ENCODE data around the gene TIAM1. TPM values are rescaled to one million over a fixed set of nuclear protein-coding genes. Genes with fewer than 3 reads are reported as not detected.
A peak's percentile ranks its signal among the peaks of the same experiment; 100 is the strongest.

The TIAM1 gene
- polyA plus RNA-seq, 2 of the 4 experiments (the other 2 are of a cell fraction): 0.23 to 0.40 TPM

DNA sequence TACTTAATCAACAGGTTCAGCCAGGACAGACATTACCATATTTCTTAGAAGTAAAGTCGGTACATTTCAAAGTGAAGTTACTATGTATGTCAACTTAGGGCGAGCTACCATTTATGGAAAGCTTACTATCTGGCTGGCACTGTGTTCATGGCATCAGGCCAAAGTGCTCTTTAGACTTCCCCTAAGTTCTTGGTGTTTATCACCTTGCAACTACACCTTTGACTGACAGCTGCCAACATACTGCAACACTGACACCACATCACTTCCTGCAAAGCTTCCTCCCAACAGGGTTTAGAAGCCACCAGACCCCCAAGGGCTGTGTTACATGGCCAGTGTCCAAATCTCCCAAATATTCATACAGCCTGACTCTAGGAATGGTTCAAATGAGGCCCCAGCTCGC lies 61.0 kb downstream of the TIAM1 start:
- CTCF ChIA-PET: interaction anchor here (1.2 kb wide), 2 partner anchors 12 to 297 kb away, joined by 3 to 4 read pairs; no protein-coding TSS in a partner anchor

DNA sequence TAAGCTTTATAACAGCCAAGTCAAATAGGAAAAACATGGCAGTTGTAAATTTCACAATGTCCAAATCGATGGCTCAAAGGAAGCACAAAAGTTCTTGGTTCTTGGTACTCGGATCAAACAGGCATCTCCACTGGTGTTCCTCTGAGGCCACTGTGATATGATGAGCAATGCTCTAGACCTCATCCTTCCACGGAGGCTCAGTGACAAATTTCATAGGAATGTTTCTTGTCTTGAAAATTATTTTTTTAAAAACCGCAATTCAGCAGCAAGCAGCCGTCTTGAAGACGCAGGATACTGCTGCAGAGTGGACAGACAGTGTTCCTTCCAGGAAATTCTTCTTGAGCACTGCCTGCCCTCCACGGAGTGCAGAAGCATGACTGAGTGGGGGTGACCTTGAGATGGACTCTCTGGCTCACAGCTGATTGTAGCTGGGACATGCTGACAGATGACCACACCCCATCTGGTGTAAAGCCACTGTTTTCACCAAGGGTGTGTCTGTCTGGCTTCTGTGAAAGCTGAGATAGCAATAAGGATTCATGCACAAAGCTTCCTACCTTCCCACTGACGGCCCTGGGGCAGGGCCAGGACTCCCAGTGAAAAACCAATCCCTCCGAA lies 61.9 kb downstream of the TIAM1 start:
- Histone ChIP-seq H3K4me1 (no peaks in the 10 kb centered on the region), H3K4me3 (no peak overlapping the region), H3K9me3 (no peaks in the 10 kb centered on the region), H3K4me2 (peak overlapping the region; percentile 23; the same call in 1 of the 3 replicates), H3K27ac (no peak overlapping the region)
- CTCF ChIA-PET: interaction anchor here (1.2 kb wide), 2 partner anchors 66 to 298 kb away, joined by 3 read pairs; no protein-coding TSS in a partner anchor
- WGBS (ENCODE audit: missing lambda C conversion rate): 2% methylated on average over 8 of the region's 9 CpGs
- POLR2A ChIA-PET: no interaction called here
- ATAC-seq (peak in 1 of 2 experiments; percentile 39; a peak in 2 of 6 replicates), FAIRE-seq (no peak), DNase-seq (ENCODE audit: low read depth in 1 of 2, low spot score in 1 of 2) (peak in 1 of 2 experiments; percentile 13)
- no peak for TF ChIP-seq RARB (CRISPR knock-in tag; IDR thresholded peaks at IDR 0.05)
- no peak for TF ChIP-seq BHLHE40 (IDR thresholded peaks at IDR 0.05; ENCODE audit: low read depth, low read length)
- TF ChIP-seq CBX2 (IDR thresholded peaks at IDR 0.05; ENCODE audit: borderline replicate concordance, low read depth): no peak
- TF ChIP-seq FOSL2 (IDR thresholded peaks at IDR 0.05): no peak
- no peak for TF ChIP-seq FOSL2 (CRISPR knock-in tag; IDR thresholded peaks at IDR 0.05)
- TF ChIP-seq JUN (IDR thresholded peaks at IDR 0.05): no peak
- TF ChIP-seq FOSB (CRISPR knock-in tag; IDR thresholded peaks at IDR 0.05): no peak
- TF ChIP-seq, protein P1, sequence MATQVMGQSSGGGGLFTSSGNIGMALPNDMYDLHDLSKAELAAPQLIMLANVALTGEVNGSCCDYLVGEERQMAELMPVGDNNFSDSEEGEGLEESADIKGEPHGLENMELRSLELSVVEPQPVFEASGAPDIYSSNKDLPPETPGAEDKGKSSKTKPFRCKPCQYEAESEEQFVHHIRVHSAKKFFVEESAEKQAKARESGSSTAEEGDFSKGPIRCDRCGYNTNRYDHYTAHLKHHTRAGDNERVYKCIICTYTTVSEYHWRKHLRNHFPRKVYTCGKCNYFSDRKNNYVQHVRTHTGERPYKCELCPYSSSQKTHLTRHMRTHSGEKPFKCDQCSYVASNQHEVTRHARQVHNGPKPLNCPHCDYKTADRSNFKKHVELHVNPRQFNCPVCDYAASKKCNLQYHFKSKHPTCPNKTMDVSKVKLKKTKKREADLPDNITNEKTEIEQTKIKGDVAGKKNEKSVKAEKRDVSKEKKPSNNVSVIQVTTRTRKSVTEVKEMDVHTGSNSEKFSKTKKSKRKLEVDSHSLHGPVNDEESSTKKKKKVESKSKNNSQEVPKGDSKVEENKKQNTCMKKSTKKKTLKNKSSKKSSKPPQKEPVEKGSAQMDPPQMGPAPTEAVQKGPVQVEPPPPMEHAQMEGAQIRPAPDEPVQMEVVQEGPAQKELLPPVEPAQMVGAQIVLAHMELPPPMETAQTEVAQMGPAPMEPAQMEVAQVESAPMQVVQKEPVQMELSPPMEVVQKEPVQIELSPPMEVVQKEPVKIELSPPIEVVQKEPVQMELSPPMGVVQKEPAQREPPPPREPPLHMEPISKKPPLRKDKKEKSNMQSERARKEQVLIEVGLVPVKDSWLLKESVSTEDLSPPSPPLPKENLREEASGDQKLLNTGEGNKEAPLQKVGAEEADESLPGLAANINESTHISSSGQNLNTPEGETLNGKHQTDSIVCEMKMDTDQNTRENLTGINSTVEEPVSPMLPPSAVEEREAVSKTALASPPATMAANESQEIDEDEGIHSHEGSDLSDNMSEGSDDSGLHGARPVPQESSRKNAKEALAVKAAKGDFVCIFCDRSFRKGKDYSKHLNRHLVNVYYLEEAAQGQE (IDR thresholded peaks at IDR 0.05): no peak
- TF ChIP-seq RAD21 (conservative IDR thresholded peaks at IDR 0.05 in 1 of 2, IDR thresholded peaks at IDR 0.05 in 1 of 2): no peak

More for the DNA sequence above, 61.0 kb downstream of the TIAM1 start:
- WGBS (ENCODE audit: missing lambda C conversion rate): 27% methylated on average over 3 of the region's 3 CpGs
- no peak for ATAC-seq
- H3K9me3 ChIP-seq: no peaks in the 10 kb centered on the region
- no peak for DNase-seq (ENCODE audit: low read depth in 1 of 2, low spot score in 1 of 2)
- no peaks in the 10 kb centered on the region for H3K4me1 ChIP-seq
- POLR2A ChIA-PET: no interaction called here
- TF ChIP-seq MAFK (IDR thresholded peaks at IDR 0.05; ENCODE audit: partially characterized antibody): no peak
- H3K27ac ChIP-seq: no peak overlapping the region
- no peak overlapping the region for H3K4me2 ChIP-seq
- no peak for FAIRE-seq
- no peak overlapping the region for H3K4me3 ChIP-seq

- FAIRE-seq: no peak
- H3K4me2 ChIP-seq: no peak overlapping the region
- ATAC-seq: no peak
- H3K9me3 ChIP-seq: no peaks in the 10 kb centered on the region
- 5% methylated on average over 1 of the region's 1 CpG for WGBS (ENCODE audit: missing lambda C conversion rate)
- no peak overlapping the region for H3K27ac ChIP-seq
- TF ChIP-seq FOXS1 (CRISPR knock-in tag; IDR thresholded peaks at IDR 0.05) (no peak), CBX8 (IDR thresholded peaks at IDR 0.05) (no peak), HOXB13 (CRISPR knock-in tag; IDR thresholded peaks at IDR 0.05; ENCODE audit: low read depth) (no peak), MYC (IDR thresholded peaks at IDR 0.05; ENCODE audit: borderline replicate concordance, low read length) (no peak), PHF8 (IDR thresholded peaks at IDR 0.05; ENCODE audit: borderline replicate concordance, low read depth) (no peak), FOSL2 (IDR thresholded peaks at IDR 0.05) (no peak), FOSL2 (CRISPR knock-in tag; IDR thresholded peaks at IDR 0.05) (no peak), ESRRA (IDR thresholded peaks at IDR 0.05; ENCODE audit: borderline replicate concordance, low read length) (no peak), MAX (IDR thresholded peaks at IDR 0.05) (no peak), NR3C1 (IDR thresholded peaks at IDR 0.05) (no peak), RAD21 (conservative IDR thresholded peaks at IDR 0.05 in 1 of 2, IDR thresholded peaks at IDR 0.05 in 1 of 2) (no peak), GATA3 (IDR thresholded peaks at IDR 0.05; ENCODE audit: borderline replicate concordance) (no peak), BHLHE40 (IDR thresholded peaks at IDR 0.05; ENCODE audit: low read depth, low read length) (no peak), ZFP36 (IDR thresholded peaks at IDR 0.05; ENCODE audit: borderline replicate concordance, partially characterized antibody) (no peak), EP300 (IDR thresholded peaks at IDR 0.05) (no peak), HOXB5 (CRISPR knock-in tag; IDR thresholded peaks at IDR 0.05) (no peak)
- TF ChIP-seq, protein P2, sequence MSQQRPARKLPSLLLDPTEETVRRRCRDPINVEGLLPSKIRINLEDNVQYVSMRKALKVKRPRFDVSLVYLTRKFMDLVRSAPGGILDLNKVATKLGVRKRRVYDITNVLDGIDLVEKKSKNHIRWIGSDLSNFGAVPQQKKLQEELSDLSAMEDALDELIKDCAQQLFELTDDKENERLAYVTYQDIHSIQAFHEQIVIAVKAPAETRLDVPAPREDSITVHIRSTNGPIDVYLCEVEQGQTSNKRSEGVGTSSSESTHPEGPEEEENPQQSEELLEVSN (IDR thresholded peaks at IDR 0.05; ENCODE audit: borderline replicate concordance, low read depth): no peak
- TF ChIP-seq, protein P1 (IDR thresholded peaks at IDR 0.05): no peak
- H3K4me1 ChIP-seq: no peaks in the 10 kb centered on the region
- ChIA-PET CTCF (interaction anchor here (1.2 kb wide), 2 partner anchors 66 to 299 kb away, joined by 3 read pairs; no protein-coding TSS in a partner anchor), POLR2A (no interaction called here)
- no peak for DNase-seq (ENCODE audit: low read depth in 1 of 2, low spot score in 1 of 2)
- no peak overlapping the region for H3K4me3 ChIP-seq
Observed at GRCh38 chr21:31281561-31281960, 62.5 kb downstream of the TIAM1 start.
